HUES48 (cell line): ENCODE data around the gene SH3D21.
A peak's percentile ranks its signal among the peaks of the same experiment; 100 is the strongest.

Experiments
- H3K27ac ChIP-seq: one replicate; pipeline ENCODE4 v1.7.0; 2013; ENCODE audit warnings: low read depth, low read length, inconsistent platforms
- H3K27me3 ChIP-seq: 2 replicates; pipeline ENCODE4 v1.6.1; 2013; ENCODE audit warnings: mild to moderate bottlenecking, low read length; ENCODE audit not compliant: control insufficient read depth, insufficient read depth
- H3K36me3 ChIP-seq: 2 replicates; pipeline ENCODE4 v1.6.1; 2013; ENCODE audit warnings: low read length; ENCODE audit not compliant: control insufficient read depth, insufficient read depth
- H3K4me1 ChIP-seq: 2 replicates; pipeline ENCODE4 v1.6.1; 2013; ENCODE audit warnings: mild to moderate bottlenecking, low read length; ENCODE audit not compliant: control insufficient read depth, insufficient read depth
- H3K4me3 ChIP-seq: 2 replicates; pipeline ENCODE4 v1.5.1; 2013; ENCODE audit warnings: mild to moderate bottlenecking, low read depth, low read length
- H3K9ac ChIP-seq: 2 replicates; pipeline ENCODE4 v1.6.1; 2013; ENCODE audit warnings: mild to moderate bottlenecking, low read depth, low read length, moderate library complexity
- H3K9me3 ChIP-seq: 2 replicates; pipeline ENCODE4 v1.6.1; 2013; ENCODE audit warnings: low read length; ENCODE audit not compliant: control insufficient read depth, insufficient read depth

SH3D21 gene

GRCh38 chr1:36346741-36347370 is 40.7 kb downstream of the SH3D21 start:
- H3K9me3 ChIP-seq = no peaks in the 10 kb centered on the region
- no peak overlapping the region for H3K4me3 ChIP-seq
- no peaks in the 10 kb centered on the region for H3K27me3 ChIP-seq
- no peak overlapping the region for H3K9ac ChIP-seq
- H3K27ac ChIP-seq = no peak overlapping the region
- H3K4me1 ChIP-seq = no peaks in the 10 kb centered on the region
- peaks cover 56% of the 10 kb centered on the region for H3K36me3 ChIP-seq

GRCh38 chr1:36349241-36349671 is 43.1 kb downstream of the SH3D21 start:
- no peaks in the 10 kb centered on the region for H3K9me3 ChIP-seq
- no peak overlapping the region for H3K27ac ChIP-seq
- H3K4me1 ChIP-seq = no peaks in the 10 kb centered on the region
- H3K9ac ChIP-seq = no peak overlapping the region
- H3K27me3 ChIP-seq = no peaks in the 10 kb centered on the region
- no peak overlapping the region for H3K4me3 ChIP-seq
- H3K36me3 ChIP-seq = peaks cover 63% of the 10 kb centered on the region

GRCh38 chr1:36349839-36350238 is 43.7 kb downstream of the SH3D21 start:
- Histone ChIP-seq H3K36me3 (peaks cover 66% of the 10 kb centered on the region), H3K4me3 (no peak overlapping the region), H3K9ac (no peak overlapping the region)

GRCh38 chr1:36350659-36351226 is 44.6 kb downstream of the SH3D21 start:
- Histone ChIP-seq H3K4me1 (no peaks in the 10 kb centered on the region), H3K27ac (peak overlapping the region; percentile 21), H3K36me3 (peaks cover 67% of the 10 kb centered on the region), H3K27me3 (no peaks in the 10 kb centered on the region), H3K4me3 (no peak overlapping the region), H3K9me3 (no peaks in the 10 kb centered on the region), H3K9ac (no peak overlapping the region)

More at GRCh38 chr1:36349839-36350238, 43.7 kb downstream of the SH3D21 start:
- Histone ChIP-seq H3K27me3 (no peaks in the 10 kb centered on the region), H3K4me1 (no peaks in the 10 kb centered on the region), H3K9me3 (no peaks in the 10 kb centered on the region), H3K27ac (no peak overlapping the region)

GRCh38 chr1:36351227-36351977 is 45.2 kb downstream of the SH3D21 start:
- Histone ChIP-seq H3K36me3 (peaks cover 64% of the 10 kb centered on the region), H3K9ac (no peak overlapping the region), H3K27me3 (no peaks in the 10 kb centered on the region), H3K4me1 (no peaks in the 10 kb centered on the region), H3K9me3 (no peaks in the 10 kb centered on the region), H3K4me3 (no peak overlapping the region), H3K27ac (peak overlapping the region; percentile 21)

- H3K4me3 ChIP-seq = no peak overlapping the region
- H3K27me3 ChIP-seq = no peaks in the 10 kb centered on the region
- H3K9ac ChIP-seq = no peak overlapping the region
- H3K9me3 ChIP-seq = no peaks in the 10 kb centered on the region
- H3K27ac ChIP-seq = no peak overlapping the region
- peaks cover 62% of the 10 kb centered on the region for H3K36me3 ChIP-seq
- no peaks in the 10 kb centered on the region for H3K4me1 ChIP-seq
Observed at GRCh38 chr1:36352125-36352909, 46.1 kb downstream of the SH3D21 start.

GRCh38 chr1:36352910-36353878 is 47.0 kb downstream of the SH3D21 start:
- Histone ChIP-seq H3K27ac (no peak overlapping the region), H3K4me3 (no peak overlapping the region), H3K36me3 (peaks cover 62% of the 10 kb centered on the region), H3K9me3 (no peaks in the 10 kb centered on the region), H3K27me3 (no peaks in the 10 kb centered on the region), H3K9ac (no peak overlapping the region), H3K4me1 (no peaks in the 10 kb centered on the region)

- peaks cover 65% of the 10 kb centered on the region for H3K36me3 ChIP-seq
- no peak overlapping the region for H3K9ac ChIP-seq
- no peak overlapping the region for H3K27ac ChIP-seq
- H3K4me3 ChIP-seq = no peak overlapping the region
- H3K4me1 ChIP-seq = no peaks in the 10 kb centered on the region
- H3K9me3 ChIP-seq = no peaks in the 10 kb centered on the region
- no peaks in the 10 kb centered on the region for H3K27me3 ChIP-seq
Observed at GRCh38 chr1:36354486-36354885, 48.3 kb downstream of the SH3D21 start.

- Histone ChIP-seq H3K4me3 (no peak overlapping the region), H3K27me3 (no peaks in the 10 kb centered on the region), H3K9me3 (no peaks in the 10 kb centered on the region), H3K27ac (no peak overlapping the region), H3K9ac (no peak overlapping the region), H3K36me3 (peaks cover 68% of the 10 kb centered on the region), H3K4me1 (no peaks in the 10 kb centered on the region)
Observed at GRCh38 chr1:36355811-36356210, 49.6 kb downstream of the SH3D21 start.

- Histone ChIP-seq H3K27ac (no peak overlapping the region), H3K4me1 (no peaks in the 10 kb centered on the region), H3K9ac (no peak overlapping the region), H3K4me3 (no peak overlapping the region), H3K36me3 (peaks cover 60% of the 10 kb centered on the region), H3K27me3 (no peaks in the 10 kb centered on the region), H3K9me3 (no peaks in the 10 kb centered on the region)
Observed at GRCh38 chr1:36358514-36359084, 52.4 kb downstream of the SH3D21 start.
